GM06990 (cell line): Measurements from ENCODE around the gene MRPL4.
A peak's percentile ranks its signal among the peaks of the same experiment; 100 is the strongest.

ENCODE experiments used
- DNase-seq: peaks from one replicate; pipeline ENCODE4 v3.0.0-alpha.2; 2011; ENCODE audit not compliant: insufficient read length; ENCODE audit errors: extremely low read depth
- H3K27me3 ChIP-seq: replicated peaks from 2 replicates; pipeline ENCODE4 v1.6.0; 2011; ENCODE audit warnings: low read length; ENCODE audit not compliant: control insufficient read depth, insufficient read depth
- H3K36me3 ChIP-seq: 2 replicates; pipeline ENCODE4 v1.5.1; 2011; ENCODE audit warnings: low read length; ENCODE audit not compliant: control insufficient read depth, insufficient read depth
- H3K4me3 ChIP-seq: replicated peaks from 2 replicates; pipeline ENCODE4 v1.5.1; 2011; ENCODE audit warnings: low read depth, mild to moderate bottlenecking, control low read depth, low read length
- TF ChIP-seq, protein P1 (sequence below): IDR thresholded peaks from 2 replicates; pipeline ENCODE4 v1.5.1; 2011; ENCODE audit warnings: low read length, control low read depth, mild to moderate bottlenecking, inconsistent platforms; ENCODE audit not compliant: insufficient read depth, poor library complexity, severe bottlenecking

The MRPL4 gene

DNA sequence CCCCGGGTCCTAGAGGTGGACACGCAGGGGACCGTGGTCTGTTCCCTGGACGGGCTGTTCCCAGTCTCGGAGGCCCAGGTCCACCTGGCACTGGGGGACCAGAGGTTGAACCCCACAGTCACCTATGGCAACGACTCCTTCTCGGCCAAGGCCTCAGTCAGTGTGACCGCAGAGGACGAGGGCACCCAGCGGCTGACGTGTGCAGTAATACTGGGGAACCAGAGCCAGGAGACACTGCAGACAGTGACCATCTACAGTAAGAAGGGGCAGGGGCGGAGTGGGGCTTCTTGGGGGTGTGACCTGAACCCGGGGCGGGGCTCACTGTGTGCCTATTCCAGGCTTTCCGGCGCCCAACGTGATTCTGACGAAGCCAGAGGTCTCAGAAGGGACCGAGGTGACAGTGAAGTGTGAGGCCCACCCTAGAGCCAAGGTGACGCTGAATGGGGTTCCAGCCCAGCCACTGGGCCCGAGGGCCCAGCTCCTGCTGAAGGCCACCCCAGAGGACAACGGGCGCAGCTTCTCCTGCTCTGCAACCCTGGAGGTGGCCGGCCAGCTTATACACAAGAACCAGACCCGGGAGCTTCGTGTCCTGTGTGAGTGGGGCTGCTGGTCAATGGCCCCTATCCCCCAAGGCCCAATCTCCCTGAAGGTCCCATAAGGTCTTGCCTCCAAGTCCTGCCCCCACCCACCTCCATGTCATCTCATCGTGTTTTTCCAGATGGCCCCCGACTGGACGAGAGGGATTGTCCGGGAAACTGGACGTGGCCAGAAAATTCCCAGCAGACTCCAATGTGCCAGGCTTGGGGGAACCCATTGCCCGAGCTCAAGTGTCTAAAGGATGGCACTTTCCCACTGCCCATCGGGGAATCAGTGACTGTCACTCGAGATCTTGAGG is 32.3 kb downstream of the MRPL4 start:
- Histone ChIP-seq H3K36me3 (peaks cover 26% of the 10 kb centered on the region), H3K4me3 (no peak overlapping the region), H3K27me3 (no peaks in the 10 kb centered on the region)
- TF ChIP-seq, protein P1, sequence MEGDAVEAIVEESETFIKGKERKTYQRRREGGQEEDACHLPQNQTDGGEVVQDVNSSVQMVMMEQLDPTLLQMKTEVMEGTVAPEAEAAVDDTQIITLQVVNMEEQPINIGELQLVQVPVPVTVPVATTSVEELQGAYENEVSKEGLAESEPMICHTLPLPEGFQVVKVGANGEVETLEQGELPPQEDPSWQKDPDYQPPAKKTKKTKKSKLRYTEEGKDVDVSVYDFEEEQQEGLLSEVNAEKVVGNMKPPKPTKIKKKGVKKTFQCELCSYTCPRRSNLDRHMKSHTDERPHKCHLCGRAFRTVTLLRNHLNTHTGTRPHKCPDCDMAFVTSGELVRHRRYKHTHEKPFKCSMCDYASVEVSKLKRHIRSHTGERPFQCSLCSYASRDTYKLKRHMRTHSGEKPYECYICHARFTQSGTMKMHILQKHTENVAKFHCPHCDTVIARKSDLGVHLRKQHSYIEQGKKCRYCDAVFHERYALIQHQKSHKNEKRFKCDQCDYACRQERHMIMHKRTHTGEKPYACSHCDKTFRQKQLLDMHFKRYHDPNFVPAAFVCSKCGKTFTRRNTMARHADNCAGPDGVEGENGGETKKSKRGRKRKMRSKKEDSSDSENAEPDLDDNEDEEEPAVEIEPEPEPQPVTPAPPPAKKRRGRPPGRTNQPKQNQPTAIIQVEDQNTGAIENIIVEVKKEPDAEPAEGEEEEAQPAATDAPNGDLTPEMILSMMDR = no peak
- DNase-seq = no peak

DNA sequence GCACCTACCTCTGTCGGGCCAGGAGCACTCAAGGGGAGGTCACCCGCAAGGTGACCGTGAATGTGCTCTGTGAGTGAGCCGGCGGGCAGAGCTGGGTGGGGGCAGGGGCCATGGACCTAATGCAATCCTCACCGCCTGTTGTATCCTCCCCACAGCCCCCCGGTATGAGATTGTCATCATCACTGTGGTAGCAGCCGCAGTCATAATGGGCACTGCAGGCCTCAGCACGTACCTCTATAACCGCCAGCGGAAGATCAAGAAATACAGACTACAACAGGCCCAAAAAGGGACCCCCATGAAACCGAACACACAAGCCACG is 32.9 kb downstream of the MRPL4 start:
- DNase-seq = no peak
- TF ChIP-seq, protein P1 = no peak
- Histone ChIP-seq H3K4me3 (no peak overlapping the region), H3K36me3 (peaks cover 24% of the 10 kb centered on the region), H3K27me3 (no peaks in the 10 kb centered on the region)

DNA sequence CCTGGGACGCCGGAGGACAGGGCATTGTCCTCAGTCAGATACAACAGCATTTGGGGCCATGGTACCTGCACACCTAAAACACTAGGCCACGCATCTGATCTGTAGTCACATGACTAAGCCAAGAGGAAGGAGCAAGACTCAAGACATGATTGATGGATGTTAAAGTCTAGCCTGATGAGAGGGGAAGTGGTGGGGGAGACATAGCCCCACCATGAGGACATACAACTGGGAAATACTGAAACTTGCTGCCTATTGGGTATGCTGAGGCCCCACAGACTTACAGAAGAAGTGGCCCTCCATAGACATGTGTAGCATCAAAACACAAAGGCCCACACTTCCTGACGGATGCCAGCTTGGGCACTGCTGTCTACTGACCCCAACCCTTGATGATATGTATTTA is 33.4 kb downstream of the MRPL4 start:
- Histone ChIP-seq H3K27me3 (no peaks in the 10 kb centered on the region), H3K4me3 (no peak overlapping the region), H3K36me3 (peaks cover 23% of the 10 kb centered on the region)
- DNase-seq = no peak
- TF ChIP-seq, protein P1 = no peak

DNA sequence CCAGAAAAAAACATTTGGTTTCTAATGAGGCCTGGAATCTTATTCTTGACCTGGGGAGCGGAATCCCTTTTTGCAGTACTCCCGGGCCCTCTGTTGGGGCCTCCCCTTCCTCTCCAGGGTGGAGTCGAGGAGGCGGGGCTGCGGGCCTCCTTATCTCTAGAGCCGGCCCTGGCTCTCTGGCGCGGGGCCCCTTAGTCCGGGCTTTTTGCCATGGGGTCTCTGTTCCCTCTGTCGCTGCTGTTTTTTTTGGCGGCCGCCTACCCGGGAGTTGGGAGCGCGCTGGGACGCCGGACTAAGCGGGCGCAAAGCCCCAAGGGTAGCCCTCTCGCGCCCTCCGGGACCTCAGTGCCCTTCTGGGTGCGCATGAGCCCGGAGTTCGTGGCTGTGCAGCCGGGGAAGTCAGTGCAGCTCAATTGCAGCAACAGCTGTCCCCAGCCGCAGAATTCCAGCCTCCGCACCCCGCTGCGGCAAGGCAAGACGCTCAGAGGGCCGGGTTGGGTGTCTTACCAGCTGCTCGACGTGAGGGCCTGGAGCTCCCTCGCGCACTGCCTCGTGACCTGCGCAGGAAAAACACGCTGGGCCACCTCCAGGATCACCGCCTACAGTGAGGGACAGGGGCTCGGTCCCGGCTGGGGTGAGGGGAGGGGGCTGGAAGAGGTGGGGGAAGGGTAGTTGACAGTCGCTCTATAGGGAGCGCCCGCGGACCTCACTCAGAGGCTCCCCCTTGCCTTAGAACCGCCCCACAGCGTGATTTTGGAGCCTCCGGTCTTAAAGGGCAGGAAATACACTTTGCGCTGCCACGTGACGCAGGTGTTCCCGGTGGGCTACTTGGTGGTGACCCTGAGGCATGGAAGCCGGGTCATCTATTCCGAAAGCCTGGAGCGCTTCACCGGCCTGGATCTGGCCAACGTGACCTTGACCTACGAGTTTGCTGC is 35.1 kb downstream of the MRPL4 start, which contains the start of gene ICAM4:
TSS of gene ICAM4 (plus strand) at position 153 of the 935 bp plus-strand sequence. CDS start at position 211, 58 bp downstream.
- H3K4me3 ChIP-seq = peak within 1 kb of the TSS; percentile 9
- TF ChIP-seq, protein P1 = no peak
- H3K36me3 ChIP-seq = peaks cover 23% of the 10 kb centered on the region
- H3K27me3 ChIP-seq = no peaks in the 10 kb centered on the region
- DNase-seq = peak; percentile 69

DNA sequence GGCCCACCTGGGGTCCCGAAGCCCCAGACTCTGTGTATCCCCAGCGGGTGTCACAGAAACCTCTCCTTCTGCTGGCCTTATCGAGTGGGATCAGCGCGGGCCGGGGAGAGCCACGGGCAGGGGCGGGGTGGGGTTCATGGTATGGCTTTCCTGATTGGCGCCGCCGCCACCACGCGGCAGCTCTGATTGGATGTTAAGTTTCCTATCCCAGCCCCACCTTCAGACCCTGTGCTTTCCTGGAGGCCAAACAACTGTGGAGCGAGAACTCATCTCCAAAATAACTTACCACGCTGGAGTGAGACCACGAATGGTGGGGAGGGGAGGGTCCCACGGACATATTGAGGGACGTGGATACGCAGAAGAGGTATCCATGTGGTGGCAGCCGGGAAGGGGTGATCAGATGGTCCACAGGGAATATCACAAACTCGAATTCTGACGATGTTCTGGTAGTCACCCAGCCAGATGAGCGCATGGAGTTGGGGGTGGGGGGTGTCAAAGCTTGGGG is 36.7 kb downstream of the MRPL4 start:
- TF ChIP-seq, protein P1 = peak; percentile 2
- no peaks in the 10 kb centered on the region for H3K27me3 ChIP-seq
- H3K4me3 ChIP-seq = peak overlapping the region; percentile 55
- H3K36me3 ChIP-seq = peaks cover 17% of the 10 kb centered on the region
- peak; percentile 76 for DNase-seq
